NCI-H2227 (cell line): ENCODE data around the gene ALDH1A1.

Source experiments
- DNase-seq: peaks from one replicate; lab custom pipeline; 2025; ENCODE audit not compliant: unreplicated experiment; lab: John Stamatoyannopoulos, UW

ALDH1A1 gene

DNA sequence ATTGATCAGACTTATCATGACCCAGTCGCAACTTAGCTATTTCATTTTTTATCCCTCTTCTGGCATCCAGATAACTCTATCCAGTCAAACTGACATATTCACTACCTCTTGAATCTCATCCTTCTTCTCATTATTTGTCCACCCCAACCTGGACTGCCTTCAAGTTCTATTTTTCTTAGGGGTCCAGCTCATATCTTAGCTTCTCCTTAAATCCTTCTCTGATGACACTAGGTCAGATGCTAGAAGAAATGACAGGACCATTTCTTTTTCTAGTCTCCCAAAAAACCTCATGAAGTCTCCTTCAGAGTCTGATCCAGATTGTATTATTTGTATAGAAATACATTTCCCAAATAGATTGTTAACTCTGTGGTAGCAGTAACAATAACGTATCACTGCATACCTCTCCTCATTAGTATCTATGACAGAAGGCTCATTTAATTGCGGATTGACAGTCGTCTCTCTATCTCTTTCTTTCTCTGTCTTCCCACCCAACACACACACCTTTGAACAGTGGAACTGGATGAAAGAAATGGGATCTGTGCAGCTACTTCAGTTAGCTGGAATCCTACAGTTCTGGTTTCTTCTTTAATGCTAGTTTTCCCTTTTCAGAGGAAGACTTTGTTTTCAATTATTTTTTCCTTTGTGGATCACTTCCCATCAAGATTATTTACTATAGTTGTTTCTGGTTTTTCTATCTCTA is 33.5 kb downstream of the ALDH1A1 start:
- DNase-seq = no peak

DNA sequence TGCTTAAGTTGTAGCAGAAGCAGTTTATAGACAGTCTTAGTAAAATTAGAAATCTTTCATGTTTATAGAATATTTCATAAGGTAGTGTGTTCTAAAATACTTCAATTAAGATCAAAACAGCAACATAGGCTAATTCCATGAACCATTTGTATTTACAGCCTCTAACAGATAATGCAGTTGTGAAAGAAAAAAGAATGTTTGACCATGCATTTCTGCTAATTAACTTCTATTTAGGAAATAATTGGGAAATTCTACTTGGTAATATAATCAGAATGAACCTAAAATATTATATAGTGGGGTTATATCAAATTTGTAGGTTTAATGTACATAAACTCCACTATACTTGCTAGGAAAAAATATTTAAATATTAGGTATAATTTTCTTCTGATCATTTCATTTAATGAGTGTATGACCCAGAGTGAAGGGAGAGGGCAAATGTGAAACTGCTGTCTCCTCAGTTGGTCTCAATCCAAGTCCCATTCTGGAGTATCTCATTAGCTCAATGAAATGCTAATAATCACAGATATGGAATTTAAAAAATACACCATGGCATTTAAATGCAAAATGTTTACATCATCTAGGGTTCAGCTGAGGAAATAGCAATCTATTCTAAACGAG is 34.9 kb downstream of the ALDH1A1 start:
- no peak for DNase-seq

DNA sequence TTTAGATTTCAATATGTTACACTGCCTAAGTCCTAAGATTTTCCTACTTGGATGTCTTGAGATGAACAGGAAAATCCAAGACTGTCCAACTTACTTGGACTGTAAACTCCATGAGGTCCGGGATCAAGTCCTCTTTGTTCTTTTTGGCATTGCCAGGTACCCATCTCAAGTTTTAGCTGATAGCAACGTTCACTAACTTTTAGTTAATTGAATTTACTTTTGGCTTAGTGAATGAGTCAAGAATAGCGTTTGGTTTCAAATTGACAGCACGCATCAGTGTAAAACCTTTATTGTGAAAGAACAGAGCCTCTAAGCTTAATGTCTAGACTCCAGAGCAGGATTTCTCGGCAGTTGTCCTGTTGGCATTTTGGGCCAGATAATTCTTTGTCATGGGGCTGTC is 37.2 kb downstream of the ALDH1A1 start:
- DNase-seq = no peak

DNA sequence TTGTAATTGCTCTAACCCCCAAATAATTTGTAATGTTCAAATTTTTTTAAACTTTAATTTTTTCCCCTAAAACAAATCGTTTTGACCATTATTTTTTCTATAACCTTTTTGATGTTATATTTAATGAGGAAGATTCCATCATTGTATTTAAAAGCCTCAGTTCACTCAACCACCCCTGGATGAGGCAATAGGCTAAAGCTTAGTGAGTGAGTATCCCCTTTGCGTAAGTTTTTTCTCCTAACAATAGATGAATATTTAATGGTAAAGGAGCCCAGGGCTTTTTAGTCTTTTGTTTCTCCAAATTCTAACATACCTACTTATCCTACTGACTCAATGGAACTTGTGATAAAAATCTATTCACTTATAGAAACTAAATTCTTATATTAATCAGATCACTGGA is 38.1 kb downstream of the ALDH1A1 start:
- DNase-seq = no peak

DNA sequence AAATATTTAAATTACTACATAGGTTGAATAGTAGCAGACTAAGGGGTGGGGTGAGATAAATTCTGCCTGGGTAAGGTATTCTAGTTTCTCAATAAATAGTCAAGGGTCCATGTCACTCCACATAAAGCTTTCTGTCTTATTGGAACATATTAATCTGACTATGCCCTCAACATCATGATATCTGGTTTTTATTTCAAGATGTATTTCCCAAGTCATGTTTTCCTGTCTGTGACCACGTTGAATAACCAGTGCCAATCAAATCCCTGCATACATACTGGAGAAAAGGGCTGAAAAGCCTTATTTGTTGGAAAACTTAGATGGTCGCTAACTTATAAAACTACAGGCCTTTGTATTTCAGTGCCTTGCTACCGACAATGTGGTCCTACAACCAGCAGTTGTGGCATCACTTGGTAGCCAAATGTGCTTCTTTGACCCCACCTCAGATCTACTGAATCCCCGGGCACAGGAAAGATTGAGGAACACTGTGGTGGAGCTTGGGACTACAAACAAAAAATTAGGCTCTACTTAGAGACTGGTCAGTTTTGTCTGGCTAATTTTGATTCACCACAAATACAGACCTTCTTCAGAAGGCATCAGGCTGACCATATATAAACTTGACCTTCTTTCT is 39.4 kb downstream of the ALDH1A1 start:
- DNase-seq = no peak

DNA sequence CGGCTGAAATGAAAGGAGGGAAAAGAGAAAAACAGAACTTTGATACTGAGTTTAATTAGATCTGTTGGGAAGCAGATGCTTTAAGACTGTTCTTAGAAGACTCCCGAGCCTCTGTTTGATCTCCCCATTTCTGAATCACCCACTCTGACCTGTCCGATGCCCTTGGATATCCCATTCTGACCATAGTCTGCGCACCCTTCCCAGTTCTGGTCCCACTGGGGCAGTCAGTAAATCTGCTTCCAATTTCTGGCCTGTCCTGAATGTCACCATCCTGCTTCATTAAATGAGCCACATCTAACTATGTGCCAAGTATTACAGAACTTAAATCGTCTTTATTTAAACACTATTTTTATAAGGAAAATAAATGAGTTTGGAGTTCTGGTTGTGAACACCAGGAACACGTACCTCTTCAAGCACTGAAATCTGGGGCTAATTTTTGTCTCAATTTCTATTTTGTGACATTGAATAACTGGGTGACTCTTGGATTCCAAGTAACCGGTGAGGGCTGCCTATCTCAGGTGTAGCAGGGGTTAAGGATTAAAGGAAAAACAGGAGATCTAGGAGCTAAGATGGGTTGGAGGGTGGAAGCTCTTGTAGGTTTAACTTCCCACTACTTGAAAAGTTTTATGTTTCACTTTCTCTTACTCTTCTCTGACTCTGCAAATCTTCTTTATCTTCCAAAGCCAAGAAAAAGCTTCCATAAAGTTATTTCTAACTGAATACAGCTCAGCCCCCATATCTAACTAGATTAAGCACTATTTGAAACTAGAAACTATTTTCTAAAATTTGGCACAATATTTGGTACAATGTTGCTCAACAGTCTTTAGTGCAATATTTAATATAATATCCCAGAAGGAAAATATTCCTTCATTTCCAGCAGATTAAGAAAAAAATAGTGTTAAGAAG is 40.1 kb downstream of the ALDH1A1 start:
- no peak for DNase-seq

DNA sequence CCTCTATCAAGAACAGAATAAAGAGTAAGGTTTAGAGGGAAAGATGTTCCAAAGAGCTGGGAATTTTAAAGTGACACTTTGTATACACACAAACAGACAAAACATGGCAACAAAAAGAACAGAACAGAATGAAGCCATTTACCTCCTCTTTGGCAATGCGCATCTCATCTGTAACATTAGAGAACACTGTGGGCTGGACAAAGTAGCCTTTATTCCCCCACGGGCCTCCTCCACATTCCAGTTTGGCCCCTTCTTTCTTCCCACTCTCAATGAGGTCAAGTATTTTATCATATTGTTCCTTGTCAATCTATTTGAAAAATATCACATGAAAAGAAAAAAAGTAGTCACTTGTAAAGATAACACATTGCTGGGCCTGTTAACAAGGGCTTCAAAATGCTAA is 41.0 kb downstream of the ALDH1A1 start:
- DNase-seq = no peak

DNA sequence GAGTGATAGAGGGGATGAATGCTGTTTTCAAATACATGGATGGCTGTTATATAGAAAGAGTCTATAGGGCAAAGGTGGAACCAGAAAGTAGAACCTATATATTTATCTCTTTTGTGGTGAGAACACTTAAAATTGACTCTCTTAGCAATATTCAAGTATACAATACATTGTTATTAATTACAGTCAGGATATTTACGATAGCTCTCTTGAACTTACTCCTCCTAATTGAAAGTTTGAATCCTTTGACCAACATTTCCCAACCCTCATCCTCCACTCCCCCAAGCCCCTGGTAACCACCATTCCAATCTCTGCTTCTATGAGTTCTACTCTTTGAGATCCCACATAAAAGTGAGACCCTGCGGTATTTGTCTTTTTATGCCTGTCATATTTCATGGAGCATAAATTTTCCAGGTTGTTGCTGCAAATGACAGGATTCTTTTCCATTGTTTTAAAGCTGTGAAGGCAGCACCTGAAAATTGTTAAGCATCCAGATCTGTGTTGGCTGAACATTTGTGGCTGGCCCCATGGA is 41.5 kb downstream of the ALDH1A1 start:
- DNase-seq = no peak

DNA sequence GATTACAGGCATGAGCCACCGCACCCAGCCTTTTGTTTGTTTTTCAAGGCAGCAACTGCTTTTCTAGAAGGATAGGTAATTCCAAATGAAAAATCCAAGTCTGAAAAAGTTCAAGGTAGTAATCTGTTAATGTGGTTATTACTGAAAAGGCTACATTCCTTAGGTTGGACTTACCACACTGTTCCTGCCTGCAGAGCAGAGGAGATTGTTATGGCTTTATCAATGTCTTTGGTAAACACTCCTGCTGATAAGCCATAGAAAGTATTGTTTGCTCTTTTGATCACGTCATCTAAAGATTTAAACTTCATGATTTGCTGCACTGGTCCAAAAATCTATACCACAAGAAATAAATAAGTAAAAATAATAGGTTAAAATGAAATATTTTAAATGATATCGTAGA is 43.4 kb downstream of the ALDH1A1 start:
- DNase-seq = no peak

DNA sequence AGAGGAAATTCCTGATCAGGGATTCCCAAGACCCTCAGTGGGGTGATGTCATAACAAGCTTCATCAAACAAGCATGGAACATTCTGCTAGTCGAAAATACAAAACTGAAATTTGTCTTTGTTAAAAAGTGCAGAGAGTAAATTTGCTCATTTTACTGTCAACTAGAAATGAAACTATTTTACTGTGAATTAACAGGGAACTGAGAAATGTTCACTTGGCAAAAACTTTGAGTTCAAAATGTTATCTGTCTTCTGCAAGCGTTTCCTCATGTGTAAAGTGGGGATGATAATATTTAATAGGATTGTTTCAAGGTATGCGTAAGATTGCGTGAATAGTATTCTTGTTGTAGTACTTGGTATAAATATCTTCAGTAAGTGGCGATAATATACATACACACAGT is 45.4 kb downstream of the ALDH1A1 start:
- no peak for DNase-seq

DNA sequence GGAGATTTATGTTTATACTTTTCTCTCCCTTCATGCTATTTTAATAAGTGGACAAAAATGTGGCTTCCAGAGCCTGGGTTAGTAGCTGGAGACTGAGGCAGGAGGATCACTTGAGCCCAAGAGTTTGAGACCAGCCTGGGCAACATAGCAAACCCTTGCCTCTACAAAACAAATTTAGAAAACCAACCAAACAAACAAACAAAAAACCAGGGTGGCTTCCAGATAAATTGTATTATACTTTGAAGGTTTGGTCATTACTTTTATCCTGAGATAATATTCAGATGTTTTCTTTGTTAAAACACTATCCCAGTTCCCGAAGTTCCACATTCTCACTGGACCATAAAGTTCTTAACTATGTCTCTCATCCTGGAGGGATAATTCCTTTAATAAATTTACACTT is 46.0 kb downstream of the ALDH1A1 start:
- no peak for DNase-seq

DNA sequence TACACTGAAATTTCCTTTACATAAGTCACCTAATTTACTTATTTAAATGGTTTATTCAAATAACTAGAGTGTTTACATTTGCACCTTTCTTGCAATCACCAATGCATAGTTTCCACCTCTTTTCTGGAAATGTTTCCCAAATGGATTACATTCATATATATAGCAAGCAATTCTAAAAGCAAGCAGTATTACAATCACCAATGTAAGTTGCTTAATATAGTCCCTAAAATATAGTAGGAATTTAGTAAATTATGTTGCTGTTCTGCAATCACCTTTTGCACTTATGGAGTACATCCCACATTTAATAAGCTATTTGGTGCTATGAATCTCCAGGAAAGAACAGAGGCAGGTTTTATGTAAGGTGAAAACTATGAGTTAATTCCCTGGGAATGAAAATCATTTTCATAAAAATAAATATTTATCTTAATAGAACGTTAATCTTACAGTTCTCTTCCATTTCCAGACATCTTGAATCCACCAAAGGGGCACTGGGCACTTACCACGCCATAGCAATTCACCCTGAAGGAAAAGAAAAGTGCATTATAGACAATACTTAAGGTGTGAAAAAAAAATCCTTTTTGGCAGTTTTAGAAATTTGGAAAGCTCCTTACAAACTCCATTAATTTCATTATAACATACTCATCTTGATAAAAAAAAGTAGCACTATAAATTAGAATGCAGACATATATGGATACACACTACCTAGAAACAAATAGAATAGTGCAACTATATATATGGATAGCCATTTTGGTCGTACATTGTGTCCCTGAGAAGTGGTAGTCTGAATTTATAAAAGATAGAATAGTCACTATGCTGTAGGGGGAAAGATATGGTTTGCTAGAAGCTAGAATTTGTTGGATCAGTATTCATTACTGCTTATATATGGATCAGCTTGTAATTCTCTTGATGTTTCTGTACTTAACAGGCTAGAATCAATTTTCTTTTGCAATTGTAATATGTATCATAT is 47.1 kb downstream of the ALDH1A1 start:
- no peak for DNase-seq

DNA sequence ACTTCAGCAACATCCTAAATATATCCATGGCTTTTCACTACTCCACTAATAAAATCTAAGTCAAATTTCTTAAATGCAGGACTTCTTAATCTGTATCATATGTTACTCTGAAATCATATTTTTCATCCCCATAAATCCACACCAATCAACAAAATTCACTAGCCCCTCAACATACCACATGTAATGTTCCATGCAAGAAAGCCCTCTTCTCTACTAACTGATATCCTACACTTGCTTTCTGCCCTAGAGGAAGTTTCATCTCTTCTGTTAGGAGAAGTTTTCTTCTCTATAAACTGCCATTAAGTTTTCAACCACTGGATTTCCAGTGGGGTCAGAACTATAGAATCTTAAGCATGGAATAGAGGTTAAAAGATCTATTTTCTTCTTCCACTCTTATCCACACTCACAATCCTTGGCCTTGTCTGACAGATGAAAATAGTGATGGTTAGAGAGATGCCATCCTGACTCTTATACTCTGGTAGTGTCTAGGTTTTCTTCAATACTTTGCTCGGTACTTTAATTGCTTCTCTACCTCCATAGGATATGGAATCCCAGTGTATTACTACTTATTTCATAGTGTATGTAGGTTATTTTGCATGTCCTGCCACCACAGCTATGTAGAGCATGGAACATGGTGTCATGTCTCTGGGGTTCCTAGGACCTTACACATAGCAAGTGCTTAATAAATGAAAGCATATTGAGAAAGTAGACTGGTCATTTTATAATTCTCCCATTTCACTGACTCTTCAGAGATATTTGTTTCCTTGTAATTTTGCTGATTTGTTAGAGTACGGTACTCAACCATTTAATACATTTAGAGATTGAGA is 48.4 kb downstream of the ALDH1A1 start:
- DNase-seq = no peak

DNA sequence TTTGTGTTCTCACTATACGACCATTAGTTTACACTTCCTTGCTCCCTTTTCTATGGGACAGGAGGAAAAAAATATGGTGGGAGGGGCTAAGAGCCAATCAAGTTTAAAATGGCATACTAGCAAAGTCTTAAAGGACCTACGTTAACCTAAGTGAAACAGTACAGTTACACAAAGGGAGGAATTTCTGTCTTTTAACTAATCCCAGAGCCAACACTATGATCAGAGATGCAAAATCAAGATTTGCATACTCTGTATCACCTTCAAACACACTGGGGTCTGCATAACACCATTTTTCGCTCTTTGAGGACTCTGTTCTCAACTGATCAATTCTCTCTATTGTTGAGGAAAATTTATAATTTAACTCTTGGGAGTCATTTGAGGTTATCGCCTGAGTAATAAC is 49.8 kb downstream of the ALDH1A1 start:
- DNase-seq = no peak

DNA sequence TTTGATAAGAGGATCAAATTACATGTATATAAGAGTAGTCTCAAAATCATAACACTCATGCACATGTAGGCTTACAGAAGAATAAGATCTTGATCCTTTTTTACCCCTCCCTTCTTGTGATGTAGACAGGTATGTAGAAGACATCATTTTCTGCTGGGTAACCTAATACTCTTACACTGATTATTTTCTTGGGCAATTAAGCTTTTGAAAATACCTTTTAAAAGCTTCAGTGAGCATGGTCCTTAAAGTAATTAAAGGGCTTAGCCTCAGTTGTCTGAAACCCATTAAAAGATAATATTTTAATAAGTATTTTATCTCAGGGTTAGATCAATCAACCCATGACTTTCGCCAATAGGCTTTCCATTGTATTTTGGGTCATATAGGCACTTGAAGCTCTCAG is 50.6 kb downstream of the ALDH1A1 start:
- no peak for DNase-seq

DNA sequence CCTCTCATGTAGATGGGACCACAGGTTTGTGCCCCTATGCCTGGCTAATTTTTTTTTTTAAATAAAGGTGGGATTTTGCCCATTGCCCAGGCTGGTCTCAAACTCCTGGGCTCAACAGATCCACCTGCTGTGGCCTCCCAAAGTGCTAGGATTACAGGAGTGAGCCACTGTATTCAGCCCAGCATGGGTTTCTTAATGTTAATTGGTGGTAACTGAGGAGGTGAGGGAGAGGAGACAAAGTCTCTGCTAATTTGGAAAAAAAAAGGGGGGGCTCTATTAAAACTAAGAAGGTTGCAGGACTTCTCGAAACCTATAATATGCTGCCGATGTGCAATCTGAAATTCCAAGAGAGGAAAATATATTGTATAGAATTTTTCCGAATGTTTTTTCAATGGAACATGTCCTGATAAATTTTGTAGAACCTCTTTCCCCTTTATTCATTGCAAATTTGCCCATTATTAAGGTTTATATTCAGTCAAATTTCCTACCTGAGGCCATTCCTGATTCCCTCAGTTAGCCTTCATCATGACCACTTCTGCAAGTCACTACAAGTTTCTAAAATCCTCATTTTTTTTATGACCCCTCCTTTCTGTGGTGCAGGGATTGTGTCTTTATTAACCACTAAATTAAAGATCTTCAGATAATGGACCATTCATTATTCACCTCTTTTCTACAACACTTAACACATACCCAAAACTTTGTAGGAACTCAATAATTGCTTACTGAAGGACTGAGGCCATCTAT is 52.9 kb downstream of the ALDH1A1 start:
- DNase-seq = no peak

DNA sequence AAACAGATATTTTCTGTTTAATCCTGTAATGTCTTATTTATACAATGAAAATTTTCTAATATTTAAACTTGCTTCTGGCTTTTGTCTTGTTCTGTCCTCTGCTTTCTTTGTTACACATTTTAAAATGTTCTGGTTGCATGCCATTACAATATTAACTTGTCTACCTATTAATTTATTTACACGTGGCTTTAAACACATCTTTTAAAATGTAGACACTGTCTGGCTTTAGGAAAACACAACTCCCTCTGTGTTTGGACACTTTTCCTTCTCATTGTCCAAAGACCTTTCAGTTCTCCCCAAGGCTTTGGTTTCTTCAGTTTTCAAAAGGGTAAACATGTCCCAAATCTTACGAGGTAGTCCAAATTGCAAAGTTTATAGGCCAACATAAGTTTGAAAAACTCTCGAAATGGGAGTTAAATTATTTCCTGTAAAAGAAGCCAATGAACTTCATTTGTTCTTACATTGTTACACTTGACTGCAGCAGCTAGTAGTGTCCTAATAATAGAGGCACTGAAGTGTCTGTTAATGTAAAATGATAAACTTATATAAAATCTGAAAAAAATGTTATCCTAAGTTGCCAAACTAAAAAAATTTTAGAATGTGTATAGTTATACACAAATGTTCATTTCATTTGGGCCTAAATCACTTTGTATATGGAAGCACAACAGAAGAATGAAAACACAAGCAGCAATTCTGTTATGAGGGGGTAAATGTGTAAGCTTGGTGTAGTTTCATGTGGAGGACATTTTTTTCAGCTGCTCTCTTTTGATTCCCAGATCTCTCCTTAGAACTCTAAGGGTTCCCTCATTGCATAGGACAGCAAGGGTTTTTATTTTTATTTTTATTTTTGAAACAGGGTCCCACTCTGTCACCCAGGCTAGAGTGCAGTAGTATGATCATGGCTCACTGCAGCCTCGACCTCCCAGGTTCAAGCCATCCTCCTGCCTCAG is 53.8 kb downstream of the ALDH1A1 start:
- DNase-seq = no peak

DNA sequence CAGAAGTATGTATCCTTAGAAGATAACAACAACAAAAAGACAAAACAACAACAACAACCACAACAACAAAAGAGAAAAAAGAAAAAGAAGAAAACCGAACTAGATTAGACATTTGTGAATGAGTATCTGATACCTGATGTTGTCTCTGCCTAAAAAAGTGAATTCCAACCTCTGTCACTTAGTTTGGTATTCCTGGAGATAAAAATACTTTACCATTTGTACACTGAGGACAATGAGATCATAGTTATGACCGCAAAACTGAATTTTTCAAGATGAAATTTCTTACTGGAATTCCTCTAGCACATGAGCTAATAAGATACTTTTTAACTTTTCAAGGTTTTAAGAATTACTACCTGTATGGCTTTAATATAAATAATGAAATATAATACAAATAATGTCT is 54.5 kb downstream of the ALDH1A1 start:
- no peak for DNase-seq
